K562 (cell line): ENCODE measurements around the gene CRELD2. TPM values are rescaled to one million over a fixed set of nuclear protein-coding genes. Genes with fewer than 3 reads are reported as not detected.

Experiments used
- ATAC-seq: fragments of 200-7000 bp; cut with Tn5 transposase; 3 replicates; pipeline ENCODE4 v1.9.1; 2020; ENCODE audit warnings: moderate library complexity
- BruUV-seq: library from RNA; stranded (reverse); fragments of 400-500 nt; replicated peaks from 2 replicates; lab custom pipeline; 2021; lab: Mats Ljungman, UMichigan
- CTCF ChIA-PET: fragments of 300-600 bp; formaldehyde crosslinking; extraction: SDS; loops from one replicate; lab custom pipeline; 2021; ENCODE audit warnings: low intra/inter-chr PET ratio; lab: Yijun Ruan, JAX
- POLR2A ChIA-PET: fragments of 300-600, 350-650 bp; sonication (Branson Sonifier 250); formaldehyde crosslinking; extraction: SDS; loops from one replicate; lab custom pipeline; 2021; ENCODE audit warnings: antibody characterized with exemption, inconsistent platforms; lab: Yijun Ruan, JAX
- DNase-seq, 4 experiments: peaks; one replicate each; pipeline versions ENCODE4 v3.0.0 to v3.0.0-alpha.2; 2011 to 2018; ENCODE audit warnings: low spot score in 3 of 4, mixed read lengths in 3 of 4; ENCODE audit errors: extremely low read depth in 1 of 4
- FAIRE-seq: peaks from 2 replicates; lab custom pipeline; 2011; peaks lifted over from hg19 to GRCh38; lab: Jason Lieb, UNC
- H2AFZ ChIP-seq: 2 replicates; pipeline ENCODE4 v1.6.0; 2011; ENCODE audit warnings: low read depth, low read length, control low read depth, inconsistent platforms
- H3K27ac ChIP-seq: fragments of 200-600 bp; 3 replicates; pipeline ENCODE4 v1.8.0; 2011; ENCODE audit warnings: low read depth, mild to moderate bottlenecking, control low read depth, inconsistent platforms, low read length, moderate library complexity, mixed read lengths; ENCODE audit errors: extremely low read depth
- H3K27me3 ChIP-seq, 2 experiments: fragments of 300-600 bp in 1 of 2; 2 replicates in 1 of 2; 3 replicates in 1 of 2; pipeline versions ENCODE4 v1.6.0 to v1.8.0; 2011; ENCODE audit warnings: inconsistent platforms in 2 of 2, low read length in 2 of 2, mild to moderate bottlenecking in 1 of 2, mixed read lengths in 1 of 2, moderate library complexity in 1 of 2; ENCODE audit not compliant: control insufficient read depth in 2 of 2, insufficient read depth in 2 of 2
- H3K36me3 ChIP-seq: fragments of 300-600 bp; 3 replicates; pipeline ENCODE4 v1.8.0; 2011; ENCODE audit warnings: mild to moderate bottlenecking, low read length, inconsistent platforms; ENCODE audit not compliant: control insufficient read depth, insufficient read depth
- H3K4me1 ChIP-seq, 2 experiments: fragments of 200-600 bp in 1 of 2; replicated peaks in 1 of 2; 2 replicates in 1 of 2; 3 replicates in 1 of 2; pipeline versions ENCODE4 v1.5.1 to v1.8.0; 2011; ENCODE audit warnings: inconsistent platforms in 2 of 2, low read length in 2 of 2, mild to moderate bottlenecking in 1 of 2, mixed read lengths in 1 of 2, moderate library complexity in 1 of 2; ENCODE audit not compliant: control insufficient read depth in 2 of 2, insufficient read depth in 2 of 2
- H3K4me2 ChIP-seq: 2 replicates; pipeline ENCODE4 v1.6.1; 2011; ENCODE audit warnings: low read length, control low read depth, inconsistent platforms, mixed read lengths; ENCODE audit not compliant: insufficient read depth
- H3K4me3 ChIP-seq: fragments of 200-600 bp; sonication (generic), shearing (Covaris generic); 2 replicates; pipeline ENCODE4 v1.5.1; 2016; ENCODE audit warnings: control low read depth, inconsistent platforms
- H3K79me2 ChIP-seq: fragments of 200-600 bp; 3 replicates; pipeline ENCODE4 v1.8.0; 2011; ENCODE audit warnings: low read length, inconsistent platforms; ENCODE audit not compliant: control insufficient read depth, insufficient read depth
- H3K9ac ChIP-seq, 2 experiments: 2 replicates each; pipeline versions ENCODE4 v1.6.0 to v1.6.1; 2011; ENCODE audit warnings: low read depth in 2 of 2, low read length in 2 of 2, control low read depth in 1 of 2, inconsistent platforms in 1 of 2, mild to moderate bottlenecking in 1 of 2, mixed read lengths in 1 of 2; ENCODE audit not compliant: insufficient read depth in 1 of 2
- H3K9me1 ChIP-seq: one replicate; pipeline ENCODE4 v1.6.0; 2011; ENCODE audit warnings: inconsistent platforms, mild to moderate bottlenecking, low read length, moderate library complexity; ENCODE audit not compliant: control insufficient read depth, insufficient read depth
- H3K9me3 ChIP-seq: replicated peaks from 2 replicates; pipeline ENCODE4 v1.5.1; 2011; ENCODE audit warnings: low read depth, low read length, inconsistent platforms; ENCODE audit not compliant: control insufficient read depth, insufficient read depth
- H4K20me1 ChIP-seq: replicated peaks from 2 replicates; pipeline ENCODE4 v1.6.1; 2011; ENCODE audit warnings: low read length, inconsistent platforms, mixed read lengths; ENCODE audit not compliant: control insufficient read depth, insufficient read depth
- KAT7 ChIP-seq: sonication (generic); formaldehyde crosslinking; IDR thresholded peaks from 2 replicates; pipeline ENCODE4 v1.8.0; 2022; ENCODE audit warnings: missing genetic modification reagents, mild to moderate bottlenecking, borderline replicate concordance
- MAFG ChIP-seq: fragments of 450-650 bp; conservative IDR thresholded peaks from 2 replicates; pipeline ENCODE4 v1.6.1; 2016; ENCODE audit warnings: missing genetic modification characterization, missing compliant biosample characterization
- POLR2G ChIP-seq: fragments of 200-400 bp; formaldehyde crosslinking; IDR thresholded peaks from 2 replicates; pipeline ENCODE4 v1.6.1; 2017; ENCODE audit warnings: low read depth, mild to moderate bottlenecking, antibody characterized with exemption, low read length, moderate library complexity
- PPARD ChIP-seq: fragments of 250-450 bp; sonication (Bioruptor Pico); IDR thresholded peaks from 2 replicates; pipeline ENCODE4 v1.8.0; 2022; ENCODE audit warnings: inconsistent platforms, mild to moderate bottlenecking, moderate library complexity
- RBFOX2 ChIP-seq: fragments of 200-400 bp; formaldehyde crosslinking; IDR thresholded peaks from 2 replicates; pipeline ENCODE4 v1.6.1; 2017; ENCODE audit warnings: low read depth, mild to moderate bottlenecking, low read length, moderate library complexity
- RBM22 ChIP-seq: fragments of 200-400 bp; formaldehyde crosslinking; IDR thresholded peaks from 2 replicates; pipeline ENCODE4 v1.6.1; 2018; ENCODE audit warnings: low read length, low read depth; ENCODE audit not compliant: poor library complexity, severe bottlenecking
- SRSF3 ChIP-seq: fragments of 200-400 bp; formaldehyde crosslinking; IDR thresholded peaks from 2 replicates; pipeline ENCODE4 v1.6.1; 2016; ENCODE audit warnings: mild to moderate bottlenecking, low read length, moderate library complexity; ENCODE audit not compliant: insufficient read depth
- TAF15 ChIP-seq: fragments of 200-400 bp; formaldehyde crosslinking; IDR thresholded peaks from 2 replicates; pipeline ENCODE4 v1.6.1; 2017; ENCODE audit warnings: mild to moderate bottlenecking, low read depth, low read length, moderate library complexity
- WGBS: fragments of 100-300 bp; shearing (Covaris generic); methylation state at CpG from one replicate; pipeline ENCODE4 v1.1.6; 2016; ENCODE audit warnings: low coverage, mixed read lengths; ENCODE audit not compliant: insufficient coverage; ENCODE audit errors: missing lambda C conversion rate; 5-methylcytosine and 5-hydroxymethylcytosine counted together
- in situ Hi-C: fragments of 300-500 bp; cut with MboI; formaldehyde crosslinking; loops from 4 replicates; pipeline ENCODE4 v1.15.0; 2018; ENCODE audit warnings: inconsistent platforms, mixed read lengths
- intact Hi-C: fragments of 100-400 bp; cut with micrococcal nuclease; formaldehyde crosslinking; loops from 2 replicates; pipeline ENCODE4 v1.14.2; 2022
- polyA plus RNA-seq, 8 experiments: library from polyadenylated mRNA; depleted of rRNA in 4 of 8; stranded (reverse) in 5 of 8; unstranded in 3 of 8; fragments of >200 nt; fragmentation: Nextera tagmentation in 2 of 8; fragmentation: Illumina TruSeq in 1 of 8; extraction: Ambion mirVana in 2 of 8; extraction: Trizol in 1 of 8; gene quantifications; 2 replicates each; pipeline versions ENCODE4 v1.2.1 to v1.2.3, GENCODE V29; 2011 to 2014; ENCODE audit warnings: inconsistent platforms in 1 of 8, missing spikeins in 1 of 8
- total RNA-seq, 7 experiments: library from RNA; depleted of rRNA in 6 of 7; stranded (reverse); fragments of >200 nt in 6 of 7; fragmentation: Illumina TruSeq in 2 of 7; extraction: Trizol in 2 of 7; gene quantifications; 2 replicates each; pipeline versions ENCODE4 v1.2.1 to v1.2.3, GENCODE V29; 2011 to 2021; ENCODE audit warnings: low replicate concordance in 1 of 7

The CRELD2 gene
- total and polyA plus RNA-seq, 9 of the 15 experiments (the other 6 are each of a cell fraction or from before 2014, with no cell fraction given): 0.96 to 25.3 (median 8.8) TPM

GRCh38 chr22:49965091-49966040 is 46.9 kb downstream of the CRELD2 start:
- H3K79me2 ChIP-seq: peaks cover 36% of the 10 kb centered on the region
- WGBS: 85% methylated on average over 11 of the region's 22 CpGs
- no peak overlapping the region for H3K4me2 ChIP-seq
- BruUV-seq: no TSS peak
- peaks cover 15% of the 10 kb centered on the region for H4K20me1 ChIP-seq
- intact Hi-C loops: no loop called here
- H3K4me3 ChIP-seq: no peak overlapping the region
- TF ChIP-seq SRSF3: no peak
- TF ChIP-seq PPARD (CRISPR knock-in tag): no peak
- TF ChIP-seq RBM22: peak; percentile 64
- TF ChIP-seq TAF15: no peak
- TF ChIP-seq POLR2G: peak; percentile 67
- TF ChIP-seq KAT7 (CRISPR knock-in tag): no peak
- TF ChIP-seq RBFOX2: peak; percentile 69
- no peak for TF ChIP-seq MAFG (tag)
- no peak overlapping the region for H3K27ac ChIP-seq
- H3K27me3 ChIP-seq: no peaks in the 10 kb centered on the region
- ATAC-seq (no peak), FAIRE-seq (no peak), DNase-seq (no peak)
- ChIA-PET CTCF (no interaction called here), POLR2A (interaction anchor here (0.6 to 2.2 kb wide), 4 partner anchors 10 to 532 kb away, joined by 3 to 9 read pairs (median 3); no protein-coding TSS in a partner anchor)
- H3K4me1 ChIP-seq: peaks cover 22 to 90% of the 10 kb centered on the region in 2 experiments
- H3K9ac ChIP-seq: peak overlapping the region in 1 of 2 experiments; percentile 68; a peak in 2 of 4 replicates
- in situ Hi-C loops: no loop called here
- peaks cover 34% of the 10 kb centered on the region; the same call in 1 of the 3 replicates for H3K36me3 ChIP-seq
- H2AFZ ChIP-seq: no peak overlapping the region
- no peaks in the 10 kb centered on the region for H3K9me3 ChIP-seq
- H3K9me1 ChIP-seq: peaks cover 4% of the 10 kb centered on the region
